ENCODE data around the gene ATP6V1A.

DNA sequence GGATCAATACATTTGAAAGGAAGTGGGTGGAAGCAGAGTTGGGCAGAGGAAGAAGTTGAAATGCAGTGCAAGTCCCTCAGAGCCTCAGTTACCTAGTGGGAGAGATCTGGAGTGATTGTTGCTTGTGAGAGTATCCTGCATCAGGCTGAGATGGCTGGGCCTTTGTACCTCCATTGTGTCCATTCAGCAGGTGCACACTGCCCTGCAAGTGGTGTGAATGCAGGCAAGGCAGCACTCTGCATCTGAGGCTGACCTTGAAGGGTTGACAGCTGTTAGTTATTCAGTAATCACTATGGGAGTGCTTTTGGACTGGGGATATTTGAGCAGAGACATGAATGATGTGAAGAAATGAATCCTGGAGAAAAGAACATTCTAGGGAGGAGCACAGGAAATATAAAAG, 25.2 kb downstream of the ATP6V1A start:
- no peak for TF ChIP-seq POLR2AphosphoS5 (IDR thresholded peaks at IDR 0.05; ENCODE audit: low read depth)
- TF ChIP-seq, protein P1, sequence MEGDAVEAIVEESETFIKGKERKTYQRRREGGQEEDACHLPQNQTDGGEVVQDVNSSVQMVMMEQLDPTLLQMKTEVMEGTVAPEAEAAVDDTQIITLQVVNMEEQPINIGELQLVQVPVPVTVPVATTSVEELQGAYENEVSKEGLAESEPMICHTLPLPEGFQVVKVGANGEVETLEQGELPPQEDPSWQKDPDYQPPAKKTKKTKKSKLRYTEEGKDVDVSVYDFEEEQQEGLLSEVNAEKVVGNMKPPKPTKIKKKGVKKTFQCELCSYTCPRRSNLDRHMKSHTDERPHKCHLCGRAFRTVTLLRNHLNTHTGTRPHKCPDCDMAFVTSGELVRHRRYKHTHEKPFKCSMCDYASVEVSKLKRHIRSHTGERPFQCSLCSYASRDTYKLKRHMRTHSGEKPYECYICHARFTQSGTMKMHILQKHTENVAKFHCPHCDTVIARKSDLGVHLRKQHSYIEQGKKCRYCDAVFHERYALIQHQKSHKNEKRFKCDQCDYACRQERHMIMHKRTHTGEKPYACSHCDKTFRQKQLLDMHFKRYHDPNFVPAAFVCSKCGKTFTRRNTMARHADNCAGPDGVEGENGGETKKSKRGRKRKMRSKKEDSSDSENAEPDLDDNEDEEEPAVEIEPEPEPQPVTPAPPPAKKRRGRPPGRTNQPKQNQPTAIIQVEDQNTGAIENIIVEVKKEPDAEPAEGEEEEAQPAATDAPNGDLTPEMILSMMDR (IDR thresholded peaks at IDR 0.05; ENCODE audit: insufficient read depth, low read length) = no peak
- TF ChIP-seq, protein P2, sequence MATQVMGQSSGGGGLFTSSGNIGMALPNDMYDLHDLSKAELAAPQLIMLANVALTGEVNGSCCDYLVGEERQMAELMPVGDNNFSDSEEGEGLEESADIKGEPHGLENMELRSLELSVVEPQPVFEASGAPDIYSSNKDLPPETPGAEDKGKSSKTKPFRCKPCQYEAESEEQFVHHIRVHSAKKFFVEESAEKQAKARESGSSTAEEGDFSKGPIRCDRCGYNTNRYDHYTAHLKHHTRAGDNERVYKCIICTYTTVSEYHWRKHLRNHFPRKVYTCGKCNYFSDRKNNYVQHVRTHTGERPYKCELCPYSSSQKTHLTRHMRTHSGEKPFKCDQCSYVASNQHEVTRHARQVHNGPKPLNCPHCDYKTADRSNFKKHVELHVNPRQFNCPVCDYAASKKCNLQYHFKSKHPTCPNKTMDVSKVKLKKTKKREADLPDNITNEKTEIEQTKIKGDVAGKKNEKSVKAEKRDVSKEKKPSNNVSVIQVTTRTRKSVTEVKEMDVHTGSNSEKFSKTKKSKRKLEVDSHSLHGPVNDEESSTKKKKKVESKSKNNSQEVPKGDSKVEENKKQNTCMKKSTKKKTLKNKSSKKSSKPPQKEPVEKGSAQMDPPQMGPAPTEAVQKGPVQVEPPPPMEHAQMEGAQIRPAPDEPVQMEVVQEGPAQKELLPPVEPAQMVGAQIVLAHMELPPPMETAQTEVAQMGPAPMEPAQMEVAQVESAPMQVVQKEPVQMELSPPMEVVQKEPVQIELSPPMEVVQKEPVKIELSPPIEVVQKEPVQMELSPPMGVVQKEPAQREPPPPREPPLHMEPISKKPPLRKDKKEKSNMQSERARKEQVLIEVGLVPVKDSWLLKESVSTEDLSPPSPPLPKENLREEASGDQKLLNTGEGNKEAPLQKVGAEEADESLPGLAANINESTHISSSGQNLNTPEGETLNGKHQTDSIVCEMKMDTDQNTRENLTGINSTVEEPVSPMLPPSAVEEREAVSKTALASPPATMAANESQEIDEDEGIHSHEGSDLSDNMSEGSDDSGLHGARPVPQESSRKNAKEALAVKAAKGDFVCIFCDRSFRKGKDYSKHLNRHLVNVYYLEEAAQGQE (IDR thresholded peaks at IDR 0.05; ENCODE audit: insufficient replicate concordance, low read depth) = no peak

Measured in HL-60 (cell line).